GM23248 (cell line): ENCODE measurements around the gene GRIN3A. TPM values are rescaled to one million over a fixed set of nuclear protein-coding genes. Genes with fewer than 3 reads are reported as not detected.
A peak's percentile ranks its signal among the peaks of the same experiment; 100 is the strongest.

Source experiments
- DNase-seq: peaks from one replicate; pipeline ENCODE4 v3.0.0-alpha.2; 2015
- H2AFZ ChIP-seq: fragments of 200-600 bp; sonication (generic); 2 replicates; pipeline ENCODE4 v1.6.1; 2016; ENCODE audit warnings: antibody characterized with exemption
- H3F3A ChIP-seq: fragments of 200-600 bp; sonication (generic); 2 replicates; pipeline ENCODE4 v1.6.1; 2016; ENCODE audit warnings: mild to moderate bottlenecking, antibody characterized with exemption, mixed run types; ENCODE audit not compliant: insufficient read depth
- H3K27ac ChIP-seq: fragments of 200-600 bp; sonication (generic); 2 replicates; pipeline ENCODE4 v1.5.1; 2016; ENCODE audit warnings: mild to moderate bottlenecking
- H3K27me3 ChIP-seq: fragments of 200-600 bp; sonication (generic); replicated peaks from 2 replicates; pipeline ENCODE4 v1.6.1; 2016; ENCODE audit warnings: mild to moderate bottlenecking; ENCODE audit not compliant: insufficient read depth
- H3K36me3 ChIP-seq: fragments of 200-600 bp; sonication (generic); 2 replicates; pipeline ENCODE4 v1.6.1; 2016; ENCODE audit warnings: low read depth, mild to moderate bottlenecking
- H3K4me1 ChIP-seq: fragments of 200-600 bp; sonication (generic); 2 replicates; pipeline ENCODE4 v1.6.1; 2016; ENCODE audit warnings: mild to moderate bottlenecking; ENCODE audit not compliant: insufficient read depth
- H3K4me2 ChIP-seq: fragments of 200-600 bp; sonication (generic); one replicate; pipeline ENCODE4 v1.6.1; 2016; ENCODE audit warnings: mild to moderate bottlenecking; ENCODE audit not compliant: unreplicated experiment
- H3K4me3 ChIP-seq: fragments of 200-600 bp; sonication (generic); 2 replicates; pipeline ENCODE4 v1.5.1; 2016; ENCODE audit warnings: mild to moderate bottlenecking
- H3K79me2 ChIP-seq: fragments of 200-600 bp; sonication (generic); 2 replicates; pipeline ENCODE4 v1.6.1; 2016; ENCODE audit warnings: mild to moderate bottlenecking; ENCODE audit not compliant: insufficient read depth
- H3K9ac ChIP-seq: fragments of 200-600 bp; sonication (generic); 2 replicates; pipeline ENCODE4 v1.6.1; 2016; ENCODE audit warnings: mild to moderate bottlenecking
- H3K9me2 ChIP-seq: fragments of 200-600 bp; sonication (generic); 2 replicates; pipeline ENCODE4 v1.6.1; 2016; ENCODE audit warnings: mixed run types, mild to moderate bottlenecking, moderate library complexity; ENCODE audit not compliant: insufficient read depth
- H3K9me3 ChIP-seq: fragments of 200-600 bp; sonication (generic); one replicate; pipeline ENCODE4 v1.6.1; 2017; ENCODE audit warnings: low read depth
- H4K20me1 ChIP-seq: fragments of 200-600 bp; sonication (generic); 2 replicates; pipeline ENCODE4 v1.6.0; 2016; ENCODE audit not compliant: insufficient read depth
- EZH2 ChIP-seq: fragments of 200-600 bp; sonication (generic); IDR thresholded peaks from 2 replicates; pipeline ENCODE4 v1.6.1; 2018; ENCODE audit warnings: antibody characterized with exemption, mild to moderate bottlenecking; ENCODE audit not compliant: insufficient read depth, poor library complexity, severe bottlenecking
- EZH2phosphoT487 ChIP-seq: fragments of 200-600 bp; sonication (generic); IDR thresholded peaks from 2 replicates; pipeline ENCODE4 v1.6.1; 2018; ENCODE audit warnings: antibody characterized with exemption, moderate library complexity, mild to moderate bottlenecking, low read depth; ENCODE audit not compliant: insufficient read depth
- WGBS, 2 experiments: methylation state at CpG; one replicate each; pipeline ENCODE4 v1.1.6; 2015 to 2017; ENCODE audit warnings: low lambda C conversion rate in 2 of 2, low coverage in 1 of 2; ENCODE audit errors: missing lambda C conversion rate in 2 of 2; 5-methylcytosine and 5-hydroxymethylcytosine counted together
- in situ Hi-C: fragments of 300-500 bp; cut with MboI; formaldehyde crosslinking; loops from 2 replicates; pipeline ENCODE4 v1.15.0; 2020
- polyA plus RNA-seq: library from polyadenylated mRNA; unstranded; fragments of >200 nt; fragmentation: Nextera tagmentation; extraction: Ambion mirVana; gene quantifications from 2 replicates; pipeline ENCODE4 v1.2.1, GENCODE V29; 2016
- total RNA-seq: library from RNA; depleted of rRNA; stranded (reverse); fragments of >200 nt; shearing (Covaris generic); gene quantifications from 2 replicates; pipeline ENCODE4 v1.2.3, GENCODE V29; 2014; rRNA removed

The GRIN3A gene
- total RNA-seq (not detected in 2 replicates), polyA plus RNA-seq (not detected in 2 replicates)

- Histone ChIP-seq H3K4me3 (peak within 1 kb of the TSS; percentile 45), H3K9ac (no peak within 1 kb of the TSS)
- in situ Hi-C loops: no loop called here
These were observed at the start of gene GRIN3A for GRCh38 chr9:101738566-101739183. TSS of gene GRIN3A (minus strand) at chr9:101738647. CDS start at chr9:101737979, 668 bp downstream.

GRCh38 chr9:101787891-101788290 lies 49.4 kb upstream of the GRIN3A start:
- no peak overlapping the region for H3K4me2 ChIP-seq
- H3K27ac ChIP-seq: no peak overlapping the region
- no peak overlapping the region for H3K9ac ChIP-seq
- H3K9me3 ChIP-seq: no peaks in the 10 kb centered on the region
- H2AFZ ChIP-seq: no peak overlapping the region
- H3K79me2 ChIP-seq: no peaks in the 10 kb centered on the region
- H3K4me1 ChIP-seq: no peaks in the 10 kb centered on the region
- H3K9me2 ChIP-seq: no peaks in the 10 kb centered on the region
- no peaks in the 10 kb centered on the region for H3F3A ChIP-seq
- H3K4me3 ChIP-seq: no peak overlapping the region
- no peaks in the 10 kb centered on the region for H4K20me1 ChIP-seq
- WGBS, 2 experiments: 0% methylated on average over 1 of the region's 1 CpG
- no peaks in the 10 kb centered on the region for H3K36me3 ChIP-seq
- no peaks in the 10 kb centered on the region for H3K27me3 ChIP-seq
- in situ Hi-C loops: no loop called here
- no peak for DNase-seq
- TF ChIP-seq EZH2: no peak
- TF ChIP-seq EZH2phosphoT487: no peak

More at GRCh38 chr9:101738566-101739183, at the start of gene GRIN3A:
- no peaks in the 10 kb centered on the region for H3K79me2 ChIP-seq
- no peak within 1 kb of the TSS for H3K27ac ChIP-seq
- no peaks in the 10 kb centered on the region for H4K20me1 ChIP-seq
- no peaks in the 10 kb centered on the region for H3F3A ChIP-seq
- peaks cover 46% of the 10 kb centered on the region for H3K27me3 ChIP-seq
- TF ChIP-seq EZH2phosphoT487 (no peak), EZH2 (no peak)
- H3K9me2 ChIP-seq: no peaks in the 10 kb centered on the region
- no peaks in the 10 kb centered on the region for H3K36me3 ChIP-seq
- H3K4me2 ChIP-seq: peak within 1 kb of the TSS; percentile 56
- peak; percentile 24 for DNase-seq
- H2AFZ ChIP-seq: peak within 1 kb of the TSS; percentile 17; the same call in 1 of the 2 replicates
- 1 to 2% methylated on average over 26 of the region's 26 CpGs for WGBS, 2 experiments
- no peaks in the 10 kb centered on the region for H3K4me1 ChIP-seq
- H3K9me3 ChIP-seq: no peaks in the 10 kb centered on the region

- Histone ChIP-seq H3K4me2 (no peak overlapping the region), H3K79me2 (no peaks in the 10 kb centered on the region), H3F3A (no peaks in the 10 kb centered on the region), H3K9ac (no peak overlapping the region), H3K4me3 (no peak overlapping the region), H3K9me2 (no peaks in the 10 kb centered on the region), H3K4me1 (no peaks in the 10 kb centered on the region), H3K27me3 (no peaks in the 10 kb centered on the region), H2AFZ (no peak overlapping the region), H4K20me1 (no peaks in the 10 kb centered on the region), H3K36me3 (no peaks in the 10 kb centered on the region), H3K27ac (no peak overlapping the region), H3K9me3 (no peaks in the 10 kb centered on the region)
- in situ Hi-C loops: no loop called here
- TF ChIP-seq EZH2phosphoT487 (no peak), EZH2 (no peak)
- DNase-seq: no peak
- WGBS, 2 experiments: 43 to 57% methylated on average over 4 of the region's 4 CpGs
These were observed 39.9 kb upstream of the GRIN3A start for GRCh38 chr9:101778332-101778731.

GRCh38 chr9:101764472-101764871 lies 26.0 kb upstream of the GRIN3A start:
- no peaks in the 10 kb centered on the region for H3K9me2 ChIP-seq
- H3F3A ChIP-seq: no peaks in the 10 kb centered on the region
- no peaks in the 10 kb centered on the region for H3K79me2 ChIP-seq
- no peaks in the 10 kb centered on the region for H3K9me3 ChIP-seq
- in situ Hi-C loops: no loop called here
- TF ChIP-seq EZH2phosphoT487 (no peak), EZH2 (no peak)
- no peak for DNase-seq
- H3K4me3 ChIP-seq: no peak overlapping the region
- H3K4me2 ChIP-seq: no peak overlapping the region
- H3K4me1 ChIP-seq: no peaks in the 10 kb centered on the region
- H3K27ac ChIP-seq: no peak overlapping the region
- H3K36me3 ChIP-seq: no peaks in the 10 kb centered on the region
- no peak overlapping the region for H2AFZ ChIP-seq
- H3K9ac ChIP-seq: no peak overlapping the region
- no peaks in the 10 kb centered on the region for H3K27me3 ChIP-seq
- no peaks in the 10 kb centered on the region for H4K20me1 ChIP-seq
- WGBS, 2 experiments: 6 to 7% methylated on average over 3 of the region's 3 CpGs
